GM21528 (cell line): Measurements from ENCODE around the gene ARID1A.
"Not testable (repeated sequence)": the region's sequence is repeated elsewhere in the genome, so short reads cannot be mapped to it uniquely, and the experiment has no call there.

Experiments used
- ATAC-seq: cut with Tn5 transposase; IDR thresholded peaks from one replicate; pipeline ENCODE4 v1.9.1; 2021; ENCODE audit warnings: mild to moderate bottlenecking, moderate library complexity; ENCODE audit not compliant: unreplicated experiment, low FRiP score

The ARID1A gene

DNA sequence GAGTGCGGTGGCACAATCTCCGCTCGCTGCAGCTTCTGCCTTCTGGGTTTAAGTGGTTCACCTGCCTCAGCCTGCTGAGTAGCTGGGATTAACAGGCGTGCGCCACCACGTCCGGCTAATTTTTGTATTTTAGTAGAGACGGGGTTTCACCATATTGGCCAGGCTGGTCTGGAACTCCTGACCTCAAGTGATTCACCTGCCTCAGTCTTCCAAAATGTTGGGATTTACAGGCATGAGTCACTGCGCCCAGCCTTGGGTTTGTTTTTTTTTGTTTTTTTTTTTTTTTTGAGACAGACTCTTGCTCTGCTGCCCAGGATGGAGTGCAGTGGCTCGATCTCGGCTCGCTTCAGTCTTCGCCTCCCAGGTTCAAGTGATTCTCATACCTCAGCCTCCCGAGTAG is 30.1 kb downstream of the ARID1A start:
- not testable (repeated sequence) for ATAC-seq

- no peak for ATAC-seq
Measured at GRCh38 chr1:26726784-26727183, 31.0 kb downstream of the ARID1A start.

DNA sequence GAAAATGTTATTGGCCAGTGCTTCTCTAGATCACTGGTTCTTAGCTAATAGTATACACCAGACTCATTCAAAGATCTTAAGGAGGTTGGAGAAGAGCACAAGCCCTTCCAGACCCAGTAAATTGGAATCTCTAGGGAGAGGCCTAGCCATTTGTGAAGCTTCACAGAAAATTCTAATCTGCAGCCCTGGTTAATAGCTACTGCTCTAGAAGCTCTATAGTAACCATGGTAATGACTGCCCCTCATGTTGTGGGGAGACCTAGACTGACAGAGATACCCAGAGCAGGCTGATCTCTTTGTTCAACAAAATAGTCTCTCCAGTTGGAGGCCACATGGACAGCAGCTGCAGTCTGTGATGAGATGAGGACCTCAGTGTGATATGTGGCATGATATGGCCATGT is 31.7 kb downstream of the ARID1A start:
- no peak for ATAC-seq

- ATAC-seq: no peak
Measured at GRCh38 chr1:26728645-26729044, 32.8 kb downstream of the ARID1A start.

DNA sequence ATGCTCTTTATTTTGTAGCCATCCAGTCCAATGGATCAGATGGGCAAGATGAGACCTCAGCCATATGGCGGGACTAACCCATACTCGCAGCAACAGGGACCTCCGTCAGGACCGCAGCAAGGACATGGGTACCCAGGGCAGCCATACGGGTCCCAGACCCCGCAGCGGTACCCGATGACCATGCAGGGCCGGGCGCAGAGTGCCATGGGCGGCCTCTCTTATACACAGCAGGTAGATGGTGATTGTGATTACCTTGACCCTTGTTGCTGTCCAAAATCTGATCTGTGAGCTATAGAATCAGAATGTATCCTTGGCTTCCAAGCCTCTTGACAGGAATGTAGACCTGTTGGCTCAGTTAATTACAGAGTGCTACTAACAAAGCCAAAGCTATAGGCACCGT is 33.8 kb downstream of the ARID1A start:
- ATAC-seq: no peak

DNA sequence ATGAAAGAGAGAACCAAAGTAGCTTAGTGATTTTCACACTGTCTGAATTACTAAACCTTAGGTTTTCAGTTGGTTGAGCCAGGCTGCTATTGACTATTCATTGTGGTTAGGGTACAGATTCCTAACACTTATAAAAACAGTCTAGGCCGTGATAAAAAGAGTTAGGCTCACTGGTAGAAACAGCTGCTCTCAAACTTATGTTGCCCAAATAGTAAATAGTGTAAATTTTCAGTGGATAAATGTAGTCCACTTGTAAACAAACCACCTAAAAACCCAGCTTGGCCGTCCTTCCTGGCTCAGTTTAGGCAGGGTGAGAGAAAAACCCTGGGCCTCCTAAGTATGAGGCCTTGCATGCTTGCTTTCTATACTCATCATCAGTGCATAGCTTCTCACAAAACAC is 34.9 kb downstream of the ARID1A start:
- ATAC-seq: no peak

- no peak for ATAC-seq
Measured at GRCh38 chr1:26731233-26731902, 35.6 kb downstream of the ARID1A start.

GRCh38 chr1:26733392-26733791 is 37.6 kb downstream of the ARID1A start:
- ATAC-seq: no peak

- no peak for ATAC-seq
Measured at GRCh38 chr1:26733982-26734381, 38.2 kb downstream of the ARID1A start.

DNA sequence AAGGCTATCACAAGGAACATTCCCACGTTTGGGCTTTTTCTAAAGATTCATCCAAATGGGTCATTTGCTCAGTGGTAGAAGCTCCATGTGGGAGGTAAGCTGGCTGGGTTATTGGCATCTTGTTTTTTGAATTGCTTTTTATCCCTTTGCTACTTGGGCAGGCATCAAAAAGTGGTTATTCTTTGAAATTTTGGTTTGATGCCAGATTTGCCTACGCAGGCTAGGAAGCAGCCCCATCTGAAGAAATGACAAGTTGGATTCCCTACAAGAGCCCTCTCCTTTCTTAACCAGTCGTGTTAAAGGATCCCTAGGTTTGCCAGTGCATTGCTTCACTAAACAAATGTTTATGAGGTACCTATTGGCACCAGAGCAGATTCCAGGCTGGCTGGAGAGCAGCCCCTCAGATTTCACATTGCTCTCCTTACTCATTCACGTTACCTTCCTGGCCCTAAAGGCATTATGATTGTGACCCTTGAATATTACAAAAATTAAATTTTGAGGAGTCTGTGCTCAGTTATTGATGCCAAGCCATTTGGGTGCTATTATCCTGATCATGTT is 38.8 kb downstream of the ARID1A start:
- ATAC-seq: no peak

- no peak for ATAC-seq
Measured at GRCh38 chr1:26739329-26739914, 43.6 kb downstream of the ARID1A start.

- ATAC-seq: no peak
Measured at GRCh38 chr1:26740023-26740634, 44.3 kb downstream of the ARID1A start.

GRCh38 chr1:26740952-26741351 is 45.1 kb downstream of the ARID1A start:
- ATAC-seq: no peak

DNA sequence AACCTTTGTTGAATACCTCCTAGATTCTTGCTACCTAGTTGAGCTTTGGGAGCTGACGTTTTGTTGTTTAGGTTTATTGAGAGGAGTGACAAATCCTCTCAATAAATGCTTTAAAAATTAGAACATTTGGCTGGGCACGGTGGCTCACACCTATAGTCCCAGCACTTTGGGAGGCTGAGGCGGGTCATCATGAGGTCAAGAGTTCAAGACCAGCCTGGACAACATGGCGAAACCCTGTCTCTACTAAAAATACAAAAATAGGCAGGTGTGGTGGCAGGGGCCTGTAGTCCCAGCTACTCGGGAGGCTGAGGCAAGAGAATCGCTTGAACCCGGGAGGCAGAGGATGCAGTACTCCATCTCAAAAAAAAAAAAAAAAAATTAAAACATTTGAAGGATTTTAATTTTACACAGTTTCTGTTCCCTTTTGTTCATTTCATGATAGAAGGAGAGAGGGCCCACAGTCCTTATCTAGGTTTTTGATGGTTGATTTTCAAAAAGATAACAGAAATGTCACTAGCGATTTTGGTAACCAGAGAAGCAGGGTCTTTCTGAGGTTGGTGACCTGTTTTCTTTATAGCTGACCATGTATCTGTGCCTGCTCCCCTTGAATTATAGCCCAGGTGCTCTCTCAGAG is 47.7 kb downstream of the ARID1A start:
- no peak for ATAC-seq

DNA sequence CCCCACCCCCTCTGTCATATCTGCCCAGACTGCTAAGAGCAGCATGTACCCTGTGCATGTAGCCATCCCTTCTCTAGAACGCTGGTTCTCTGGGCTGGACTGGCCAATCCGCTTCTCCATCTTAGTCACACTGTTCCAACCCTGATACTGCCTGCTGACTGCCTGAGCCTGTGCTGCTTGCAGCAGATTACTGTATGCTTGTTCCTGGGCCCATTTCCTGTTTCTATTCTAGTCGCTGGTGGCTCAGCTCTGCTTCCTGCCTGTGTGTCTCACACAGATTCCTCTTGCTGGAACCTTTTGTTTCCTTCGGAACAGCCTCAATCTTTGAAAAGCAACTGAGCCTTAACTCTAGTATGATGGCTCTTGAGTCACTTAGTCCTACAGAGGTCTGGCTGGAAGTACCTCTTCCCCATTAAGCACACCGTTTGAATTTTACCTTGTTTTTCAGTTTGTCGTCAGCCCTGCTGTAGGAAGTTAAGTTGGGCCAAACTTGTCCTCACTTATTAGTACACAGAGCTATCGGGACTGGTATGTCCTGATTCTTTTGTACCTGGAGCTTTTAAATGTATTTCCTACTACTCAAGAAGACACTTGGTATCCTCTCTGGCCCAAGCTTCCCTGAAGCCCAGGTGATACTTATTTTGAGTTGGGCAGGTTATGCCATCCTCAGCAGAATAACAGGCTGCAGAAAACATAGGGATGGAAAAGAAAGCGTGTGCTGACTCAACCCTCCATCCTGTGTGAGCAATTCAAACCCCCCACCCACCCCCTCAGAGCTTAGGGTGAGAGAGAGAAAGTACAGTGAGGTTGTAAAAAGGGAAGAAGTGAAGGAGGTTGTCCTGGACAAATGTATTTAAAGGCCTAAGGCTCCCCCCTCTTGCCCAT is 48.5 kb downstream of the ARID1A start:
- peak; percentile 93 for ATAC-seq

DNA sequence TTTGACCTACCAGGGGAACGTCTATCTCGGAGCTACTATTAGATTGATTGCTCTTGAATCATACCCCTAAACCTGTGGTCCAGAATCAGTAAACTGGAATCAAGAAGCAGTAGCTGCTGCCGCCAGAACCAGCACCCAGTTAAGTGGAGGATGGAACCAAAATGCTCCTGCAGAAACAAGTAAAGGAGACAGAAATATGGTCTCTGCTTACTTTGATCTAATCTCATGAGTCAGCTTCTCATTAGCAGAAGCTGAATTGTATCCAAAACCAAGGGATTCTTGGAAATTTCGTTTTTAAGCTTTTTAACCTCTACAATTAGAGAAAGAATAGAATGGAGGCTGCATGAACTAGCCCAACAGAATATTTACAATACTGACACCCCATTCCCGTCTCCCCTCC is 49.4 kb downstream of the ARID1A start:
- ATAC-seq: no peak

- no peak for ATAC-seq
Measured at GRCh38 chr1:26747048-26747447, 51.2 kb downstream of the ARID1A start.

GRCh38 chr1:26748351-26748750 is 52.5 kb downstream of the ARID1A start:
- no peak for ATAC-seq

DNA sequence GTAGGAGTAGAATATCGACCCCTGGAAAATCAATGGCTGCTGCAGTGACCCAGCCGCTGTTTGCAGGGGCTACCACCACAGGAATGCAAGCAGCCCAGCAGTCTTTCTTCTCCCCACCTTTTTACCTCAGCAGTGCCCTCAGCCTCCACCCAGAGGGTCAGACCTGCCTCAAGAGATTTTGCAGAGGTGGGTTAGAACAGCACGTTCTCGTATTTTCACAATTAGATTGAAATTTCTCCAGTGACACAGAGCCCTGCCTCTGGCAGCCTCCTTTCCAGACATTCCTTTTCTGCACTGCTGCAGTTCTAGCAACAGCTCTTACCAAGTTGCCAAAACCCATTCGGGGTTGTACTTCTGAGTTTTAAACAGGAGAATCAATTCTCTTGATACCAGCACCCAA is 53.6 kb downstream of the ARID1A start:
- no peak for ATAC-seq

DNA sequence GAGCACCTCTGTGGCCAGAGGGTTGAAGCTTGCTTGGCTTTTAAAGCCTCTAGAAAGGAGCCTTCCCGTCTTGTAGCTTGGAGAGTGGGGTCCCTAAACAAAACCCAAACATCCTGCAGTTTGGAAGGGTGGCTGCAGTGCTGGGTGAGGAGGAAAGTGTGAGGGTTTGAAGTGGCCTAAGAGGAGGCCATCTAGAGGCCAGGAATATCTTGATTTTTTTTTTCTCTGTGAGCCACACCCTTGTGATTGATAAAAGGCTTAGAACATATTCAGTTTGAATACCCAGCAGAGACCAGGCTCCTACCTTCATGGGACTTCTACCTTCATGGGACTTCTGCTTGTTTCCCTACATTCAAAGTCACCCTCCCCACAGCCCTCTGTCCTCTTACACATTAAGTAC is 54.6 kb downstream of the ARID1A start:
- ATAC-seq: no peak
